T47D (cell line): ENCODE results near the gene KDM2B.

Experiments
- DNase-seq, 2 experiments: peaks; one replicate each; pipeline versions ENCODE4 v3.0.0 to v3.0.0-alpha.2; 2011 to 2012; ENCODE audit warnings: low read depth in 1 of 2, low spot score in 1 of 2
- JUND ChIP-seq: IDR thresholded peaks from 2 replicates; pipeline ENCODE4 v1.6.1; 2012; ENCODE audit warnings: low read depth
- in situ Hi-C: cut with HindIII; loops from 2 replicates; pipeline ENCODE4 v1.10.0; 2016; ENCODE audit warnings: low sequenced_read_pairs, low pct_unique_long_range_greater_than_20kb

KDM2B gene

GRCh38 chr12:121565076-121565475 lies 15.7 kb downstream of the KDM2B start:
- in situ Hi-C loops, result no loop called here
- no peak for TF ChIP-seq JUND
- DNase-seq, result no peak

- DNase-seq, result no peak
- in situ Hi-C loops, result no loop called here
- no peak for TF ChIP-seq JUND
Observed at GRCh38 chr12:121562488-121562887, 18.3 kb downstream of the KDM2B start.

- in situ Hi-C loops, result no loop called here
Observed at GRCh38 chr12:121561009-121561395, 19.8 kb downstream of the KDM2B start.

GRCh38 chr12:121560392-121561008 lies 20.3 kb downstream of the KDM2B start:
- peak; percentile 75 to 82 for DNase-seq
- in situ Hi-C loops, result no loop called here

More at GRCh38 chr12:121561009-121561395, 19.8 kb downstream of the KDM2B start:
- TF ChIP-seq JUND, result no peak
- no peak for DNase-seq

DNA sequence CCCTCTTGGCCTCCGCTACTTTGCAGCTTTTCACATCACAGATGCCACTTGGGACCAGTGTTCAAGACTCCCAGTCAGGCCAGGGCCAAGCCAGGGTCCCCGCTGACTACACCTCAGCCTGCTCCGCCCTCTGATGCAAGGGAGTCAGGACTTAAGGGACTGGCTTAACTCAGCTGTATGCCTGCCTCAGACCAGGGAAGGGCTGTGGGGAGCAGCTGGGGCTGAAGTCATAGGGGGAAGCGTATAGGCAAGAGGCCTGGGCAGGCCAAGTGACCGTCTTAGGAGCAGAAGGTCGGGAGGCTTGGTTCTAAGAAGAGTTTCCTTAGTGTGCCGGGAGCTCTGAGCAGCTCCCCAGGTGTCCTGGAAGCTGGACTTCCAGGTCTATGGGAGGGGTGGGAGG lies 21.9 kb downstream of the KDM2B start:
- in situ Hi-C loops, result no loop called here
- DNase-seq, result no peak
- TF ChIP-seq JUND, result no peak

More at GRCh38 chr12:121560392-121561008, 20.3 kb downstream of the KDM2B start:
- no peak for TF ChIP-seq JUND

DNA sequence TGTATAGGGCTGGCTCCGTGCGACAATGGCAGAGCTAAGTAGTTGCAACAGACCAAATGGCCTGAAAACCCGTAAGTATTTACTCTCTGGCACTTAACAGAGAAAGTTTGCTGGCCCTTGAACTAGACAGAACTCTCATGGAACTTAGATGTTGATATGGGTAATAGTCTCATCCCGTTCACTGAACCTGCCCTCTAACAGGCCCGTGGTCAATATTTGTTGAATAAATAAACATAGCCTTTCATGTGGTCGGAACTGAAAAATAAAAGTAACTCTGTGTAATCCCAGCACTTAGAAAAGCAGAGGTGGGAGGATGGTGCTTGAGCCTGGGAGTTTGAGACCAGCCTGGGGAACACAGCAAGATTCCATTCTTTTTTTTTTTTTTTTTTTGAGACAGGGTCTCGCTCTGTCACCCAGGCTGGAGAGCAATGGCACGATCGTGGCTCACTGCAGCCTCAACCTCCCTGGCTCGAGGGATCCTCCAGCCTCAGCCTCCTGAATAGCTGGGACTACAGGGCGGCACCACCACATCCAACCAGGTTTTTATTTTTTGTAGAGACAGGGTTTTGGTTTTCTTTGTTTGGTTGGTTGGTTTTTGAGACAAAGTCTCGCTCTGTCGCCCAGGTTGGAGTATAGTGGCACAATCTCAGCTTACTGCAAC lies 29.7 kb downstream of the KDM2B start:
- TF ChIP-seq JUND, result no peak
- DNase-seq, result no peak
- in situ Hi-C loops, result no loop called here

DNA sequence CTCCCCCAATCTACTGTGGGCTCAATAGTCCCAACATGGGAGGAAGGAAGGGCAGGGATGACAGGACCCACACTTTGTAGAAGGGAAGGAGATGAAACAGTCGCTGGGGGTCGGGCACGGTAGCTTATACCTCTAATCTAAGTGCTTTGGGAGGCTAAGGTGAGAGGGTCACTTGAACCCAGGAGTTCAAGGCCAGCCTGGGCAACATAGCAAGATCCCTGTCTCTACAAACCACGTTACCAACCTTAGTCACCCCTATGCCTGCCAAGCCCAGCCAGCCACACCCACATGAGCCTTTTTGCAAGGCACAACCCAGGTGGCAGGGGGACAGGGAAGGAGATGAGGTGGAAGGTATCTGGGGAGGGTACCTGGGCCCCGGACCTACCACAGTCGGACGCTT lies 31.7 kb downstream of the KDM2B start:
- in situ Hi-C loops, result no loop called here
- no peak for TF ChIP-seq JUND
- DNase-seq, result no peak

DNA sequence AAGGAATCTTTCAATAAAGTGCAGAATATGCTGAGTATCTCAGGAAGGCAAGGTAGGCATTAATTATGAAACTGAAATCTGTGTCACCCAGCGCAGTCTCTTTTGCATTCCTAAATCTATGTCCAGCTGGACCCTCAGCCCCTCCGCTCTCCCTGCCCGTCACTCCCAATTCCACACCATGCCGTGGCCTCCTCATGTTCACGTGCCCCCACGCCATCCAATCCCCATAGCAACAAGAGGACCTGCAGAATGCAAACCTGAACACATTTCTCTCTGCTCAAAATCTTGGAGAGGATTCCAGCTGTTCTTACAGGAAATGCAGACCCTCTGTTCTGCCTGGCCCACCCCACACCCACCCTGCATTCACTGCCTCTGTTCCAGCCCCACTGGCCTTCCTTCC lies 35.3 kb downstream of the KDM2B start:
- in situ Hi-C loops, result no loop called here
- no peak for DNase-seq
- no peak for TF ChIP-seq JUND

GRCh38 chr12:121543786-121544185 lies 37.0 kb downstream of the KDM2B start:
- DNase-seq, result no peak
- in situ Hi-C loops, result no loop called here
- no peak for TF ChIP-seq JUND

GRCh38 chr12:121539908-121540307 lies 40.9 kb downstream of the KDM2B start:
- TF ChIP-seq JUND, result no peak
- in situ Hi-C loops, result no loop called here
- no peak for DNase-seq

DNA sequence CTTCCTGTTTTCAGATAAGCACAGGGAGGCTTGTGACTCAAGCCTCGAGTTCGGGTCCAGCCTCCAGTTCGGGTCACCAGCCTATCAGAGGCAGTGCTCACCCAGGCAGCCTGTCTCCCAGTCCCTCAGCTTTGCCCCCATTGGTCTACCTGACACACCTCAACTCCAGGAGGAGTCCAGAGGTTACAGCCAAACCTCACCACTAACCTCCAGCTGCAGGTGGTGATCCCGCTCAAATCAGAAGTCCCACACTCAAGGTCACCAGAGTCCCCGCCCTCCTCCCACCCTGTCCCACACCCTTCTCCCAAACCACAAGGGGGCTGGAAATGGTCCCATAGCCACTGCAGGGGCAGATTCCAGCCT lies 42.1 kb downstream of the KDM2B start:
- no peak for TF ChIP-seq JUND
- DNase-seq, result peak in 1 of 2 experiments; percentile 37

GRCh38 chr12:121537814-121538698 lies 42.8 kb downstream of the KDM2B start:
- in situ Hi-C loops, result no loop called here
- peak in 1 of 2 experiments; percentile 48 for DNase-seq
- TF ChIP-seq JUND, result no peak

More for the DNA sequence above, 42.1 kb downstream of the KDM2B start:
- in situ Hi-C loops, result no loop called here
